Measurements from ENCODE around the gene CEP350.

- TF ChIP-seq, protein P1, sequence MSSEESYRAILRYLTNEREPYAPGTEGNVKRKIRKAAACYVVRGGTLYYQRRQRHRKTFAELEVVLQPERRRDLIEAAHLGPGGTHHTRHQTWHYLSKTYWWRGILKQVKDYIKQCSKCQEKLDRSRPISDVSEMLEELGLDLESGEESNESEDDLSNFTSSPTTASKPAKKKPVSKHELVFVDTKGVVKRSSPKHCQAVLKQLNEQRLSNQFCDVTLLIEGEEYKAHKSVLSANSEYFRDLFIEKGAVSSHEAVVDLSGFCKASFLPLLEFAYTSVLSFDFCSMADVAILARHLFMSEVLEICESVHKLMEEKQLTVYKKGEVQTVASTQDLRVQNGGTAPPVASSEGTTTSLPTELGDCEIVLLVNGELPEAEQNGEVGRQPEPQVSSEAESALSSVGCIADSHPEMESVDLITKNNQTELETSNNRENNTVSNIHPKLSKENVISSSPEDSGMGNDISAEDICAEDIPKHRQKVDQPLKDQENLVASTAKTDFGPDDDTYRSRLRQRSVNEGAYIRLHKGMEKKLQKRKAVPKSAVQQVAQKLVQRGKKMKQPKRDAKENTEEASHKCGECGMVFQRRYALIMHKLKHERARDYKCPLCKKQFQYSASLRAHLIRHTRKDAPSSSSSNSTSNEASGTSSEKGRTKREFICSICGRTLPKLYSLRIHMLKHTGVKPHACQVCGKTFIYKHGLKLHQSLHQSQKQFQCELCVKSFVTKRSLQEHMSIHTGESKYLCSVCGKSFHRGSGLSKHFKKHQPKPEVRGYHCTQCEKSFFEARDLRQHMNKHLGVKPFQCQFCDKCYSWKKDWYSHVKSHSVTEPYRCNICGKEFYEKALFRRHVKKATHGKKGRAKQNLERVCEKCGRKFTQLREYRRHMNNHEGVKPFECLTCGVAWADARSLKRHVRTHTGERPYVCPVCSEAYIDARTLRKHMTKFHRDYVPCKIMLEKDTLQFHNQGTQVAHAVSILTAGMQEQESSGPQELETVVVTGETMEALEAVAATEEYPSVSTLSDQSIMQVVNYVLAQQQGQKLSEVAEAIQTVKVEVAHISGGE (CRISPR knock-in tag; IDR thresholded peaks at IDR 0.05): no peak
- TF ChIP-seq TARDBP (IDR thresholded peaks at IDR 0.05; ENCODE audit: borderline replicate concordance) (no peak), SMC3 (IDR thresholded peaks at IDR 0.05; ENCODE audit: borderline replicate concordance, low read length) (no peak), EP300 (IDR thresholded peaks at IDR 0.05; ENCODE audit: borderline replicate concordance in 1 of 2, control insufficient read depth in 1 of 2, low read depth in 2 of 2, low read length in 2 of 2) (no peak), CREB1 (IDR thresholded peaks at IDR 0.05; ENCODE audit: low read depth) (no peak), CTCF (IDR thresholded peaks at IDR 0.05 in 2 of 3, conservative IDR thresholded peaks at IDR 0.05 in 1 of 3; ENCODE audit: control insufficient read depth in 2 of 3, extremely low read depth in 1 of 3, insufficient read depth in 1 of 3, low read depth in 3 of 3, low read length in 3 of 3) (no peak), RAD21 (IDR thresholded peaks at IDR 0.05; ENCODE audit: insufficient read depth, low read depth, low read length) (no peak), CBX5 (IDR thresholded peaks at IDR 0.05; ENCODE audit: low read depth) (no peak), POLR2A (IDR thresholded peaks at IDR 0.05; ENCODE audit: low read depth, low read length) (no peak)
Observed at GRCh38 chr1:180141381-180141934, 186.8 kb downstream of the CEP350 start.

All from GM12878 (cell line).